IMR-90 (cell line): ENCODE measurements around the gene HLX. TPM values are rescaled to one million over a fixed set of nuclear protein-coding genes. Genes with fewer than 3 reads are reported as not detected.

Experiments
- ATAC-seq: fragments of 200-7000 bp; cut with Tn5 transposase; 2 replicates; pipeline ENCODE4 v1.9.1; 2020; ENCODE audit warnings: low read depth, mild to moderate bottlenecking, moderate library complexity
- BruUV-seq: library from RNA; stranded (reverse); fragments of 400-500 nt; replicated peaks from 2 replicates; lab custom pipeline; 2021; lab: Mats Ljungman, UMichigan
- CTCF ChIA-PET: fragments of 300-600 bp; formaldehyde crosslinking; extraction: SDS; loops from one replicate; lab custom pipeline; 2021; ENCODE audit warnings: antibody characterized with exemption; lab: Yijun Ruan, JAX
- POLR2A ChIA-PET: fragments of 300-600 bp; sonication (Branson Sonifier 250); formaldehyde crosslinking; loops from one replicate; lab custom pipeline; 2022; ENCODE audit warnings: antibody characterized with exemption; ENCODE audit not compliant: unreplicated experiment; lab: Charles Lee
- DNase-seq: peaks from one replicate; pipeline ENCODE4 v3.0.0; 2013
- H2AFZ ChIP-seq: replicated peaks from 2 replicates; pipeline ENCODE3; 2013; ENCODE audit warnings: low read length, mild to moderate bottlenecking; ENCODE audit not compliant: poor library complexity
- H2AK5ac ChIP-seq: 2 replicates; pipeline ENCODE4 v1.6.1; 2013; ENCODE audit warnings: low read depth, low read length, inconsistent platforms
- H2AK9ac ChIP-seq: replicated peaks from 2 replicates; pipeline ENCODE3; 2013; ENCODE audit warnings: mild to moderate bottlenecking, low read depth, low read length, moderate library complexity; ENCODE audit not compliant: poor library complexity
- H2BK120ac ChIP-seq: 2 replicates; pipeline ENCODE4 v1.6.1; 2013; ENCODE audit warnings: low read depth, low read length, inconsistent platforms
- H2BK15ac ChIP-seq: 3 replicates; pipeline ENCODE4 v1.6.1; 2013; ENCODE audit warnings: low read depth, low read length, inconsistent platforms
- H2BK20ac ChIP-seq: 2 replicates; pipeline ENCODE4 v1.6.1; 2013; ENCODE audit warnings: low read depth, mild to moderate bottlenecking, inconsistent platforms, low read length, moderate library complexity
- H2BK5ac ChIP-seq: 2 replicates; pipeline ENCODE4 v1.6.1; 2013; ENCODE audit warnings: mild to moderate bottlenecking, low read depth, low read length, inconsistent platforms; ENCODE audit not compliant: poor library complexity, severe bottlenecking
- H3K14ac ChIP-seq: replicated peaks from 2 replicates; pipeline ENCODE4 v1.6.1; 2013; ENCODE audit warnings: low read depth, low read length, inconsistent platforms
- H3K18ac ChIP-seq: 2 replicates; pipeline ENCODE4 v1.6.1; 2013; ENCODE audit warnings: low read depth, low read length, control low read depth
- H3K23ac ChIP-seq: 2 replicates; pipeline ENCODE4 v1.6.1; 2013; ENCODE audit warnings: low read depth, low read length, inconsistent platforms
- H3K27ac ChIP-seq: 2 replicates; pipeline ENCODE4 v1.5.1; 2013; ENCODE audit warnings: mild to moderate bottlenecking, control low read depth, low read length; ENCODE audit not compliant: insufficient read depth
- H3K27me3 ChIP-seq: 2 replicates; pipeline ENCODE4 v1.6.1; 2013; ENCODE audit warnings: low read length; ENCODE audit not compliant: control insufficient read depth, insufficient read depth
- H3K36me3 ChIP-seq: 2 replicates; pipeline ENCODE4 v1.6.1; 2013; ENCODE audit warnings: low read length, mixed read lengths; ENCODE audit not compliant: control insufficient read depth, insufficient read depth
- H3K4ac ChIP-seq: 2 replicates; pipeline ENCODE4 v1.6.1; 2013; ENCODE audit warnings: low read depth, low read length, inconsistent platforms
- H3K4me1 ChIP-seq: 2 replicates; pipeline ENCODE4 v1.6.1; 2013; ENCODE audit warnings: low read length, mixed read lengths; ENCODE audit not compliant: control insufficient read depth, insufficient read depth
- H3K4me2 ChIP-seq: 2 replicates; pipeline ENCODE4 v1.6.1; 2013; ENCODE audit warnings: low read depth, mild to moderate bottlenecking, control low read depth, low read length, moderate library complexity
- H3K4me3 ChIP-seq: 2 replicates; pipeline ENCODE4 v1.5.1; 2013; ENCODE audit warnings: low read depth, mild to moderate bottlenecking, control low read depth, low read length, moderate library complexity; ENCODE audit not compliant: insufficient read depth
- H3K56ac ChIP-seq: 2 replicates; pipeline ENCODE4 v1.6.1; 2013; ENCODE audit warnings: low read length, inconsistent platforms; ENCODE audit not compliant: insufficient read depth; ENCODE audit errors: extremely low read depth
- H3K79me1 ChIP-seq, 2 experiments: 2 replicates each; pipeline ENCODE4 v1.6.1; 2013; ENCODE audit warnings: low read length in 2 of 2, inconsistent platforms in 1 of 2, low read depth in 1 of 2
- H3K9ac ChIP-seq: 2 replicates; pipeline ENCODE4 v1.6.1; 2013; ENCODE audit warnings: low read depth, low read length, control low read depth
- H3K9me1 ChIP-seq: 2 replicates; pipeline ENCODE4 v1.6.1; 2013; ENCODE audit warnings: low read length, inconsistent platforms; ENCODE audit not compliant: insufficient read depth
- H3K9me3 ChIP-seq: 2 replicates; pipeline ENCODE4 v1.6.1; 2013; ENCODE audit warnings: low read length; ENCODE audit not compliant: control insufficient read depth, insufficient read depth
- H4K20me1 ChIP-seq: 2 replicates; pipeline ENCODE4 v1.6.1; 2013; ENCODE audit warnings: low read length, inconsistent platforms; ENCODE audit not compliant: insufficient read depth
- H4K5ac ChIP-seq: 2 replicates; pipeline ENCODE4 v1.6.1; 2013; ENCODE audit warnings: mild to moderate bottlenecking, low read depth, low read length, control low read depth
- H4K8ac ChIP-seq, 2 experiments: 2 replicates each; pipeline ENCODE4 v1.6.1; 2013; ENCODE audit warnings: low read depth in 2 of 2, low read length in 2 of 2, control low read depth in 1 of 2, inconsistent platforms in 1 of 2
- H4K91ac ChIP-seq: 2 replicates; pipeline ENCODE4 v1.6.1; 2013; ENCODE audit warnings: low read depth, low read length, inconsistent platforms; ENCODE audit not compliant: insufficient read depth
- BHLHE40 ChIP-seq: fragments of 150-350 bp; IDR thresholded peaks from 2 replicates; pipeline ENCODE4 v1.6.1; 2016; ENCODE audit warnings: mild to moderate bottlenecking, low read depth, low read length
- CHD1 ChIP-seq: IDR thresholded peaks from 2 replicates; pipeline ENCODE4 v1.6.1; 2012; ENCODE audit warnings: low read depth, low read length, improper control_type of control experiment
- RCOR1 ChIP-seq: IDR thresholded peaks from 2 replicates; pipeline ENCODE4 v1.6.1; 2012; ENCODE audit warnings: mild to moderate bottlenecking, low read length, improper control_type of control experiment; ENCODE audit not compliant: insufficient replicate concordance
- WGBS, 2 experiments: methylation state at CpG; one replicate each; pipeline versions ENCODE4 v1.1.5 to v1.1.7; 2013; ENCODE audit warnings: missing lambda C conversion rate in 2 of 2; ENCODE audit not compliant: insufficient read length in 1 of 2; ENCODE audit errors: extremely low coverage in 2 of 2; 5-methylcytosine and 5-hydroxymethylcytosine counted together
- dilution Hi-C: fragments of 300-500 bp; cut with HindIII; formaldehyde crosslinking; loops from one replicate; pipeline ENCODE4 v1.14.3; 2018; ENCODE audit warnings: low sequenced_read_pairs; ENCODE audit not compliant: unreplicated experiment
- in situ Hi-C: fragments of 300-500 bp; cut with MboI; formaldehyde crosslinking; loops from 3 replicates; pipeline ENCODE4 v1.14.3; 2019; ENCODE audit warnings: low sequenced_read_pairs, inconsistent platforms, mixed read lengths
- intact Hi-C: fragments of 100-400 bp; cut with micrococcal nuclease; formaldehyde crosslinking; loops from 2 replicates; pipeline ENCODE4 v1.10.0; 2022
- polyA plus RNA-seq, 3 experiments: library from polyadenylated mRNA; depleted of rRNA; stranded (reverse); fragments of >200 nt; gene quantifications; 2 replicates each; pipeline ENCODE4 v1.2.3, GENCODE V29; 2012; ENCODE audit warnings: low replicate concordance in 1 of 3
- total RNA-seq: library from RNA; depleted of rRNA; stranded (reverse); fragments of >200 nt; gene quantifications from 2 replicates; pipeline ENCODE4 v1.2.3, GENCODE V29; 2012
- TF ChIP-seq, protein P1 (sequence below): fragments of 150-350 bp; IDR thresholded peaks from 2 replicates; pipeline ENCODE4 v1.6.1; 2017; ENCODE audit warnings: mild to moderate bottlenecking, antibody characterized with exemption, low read length, low read depth

HLX gene
- total and polyA plus RNA-seq, 2 of the 4 experiments (the other 2 are of a cell fraction): 4.3 to 6.1 TPM

DNA sequence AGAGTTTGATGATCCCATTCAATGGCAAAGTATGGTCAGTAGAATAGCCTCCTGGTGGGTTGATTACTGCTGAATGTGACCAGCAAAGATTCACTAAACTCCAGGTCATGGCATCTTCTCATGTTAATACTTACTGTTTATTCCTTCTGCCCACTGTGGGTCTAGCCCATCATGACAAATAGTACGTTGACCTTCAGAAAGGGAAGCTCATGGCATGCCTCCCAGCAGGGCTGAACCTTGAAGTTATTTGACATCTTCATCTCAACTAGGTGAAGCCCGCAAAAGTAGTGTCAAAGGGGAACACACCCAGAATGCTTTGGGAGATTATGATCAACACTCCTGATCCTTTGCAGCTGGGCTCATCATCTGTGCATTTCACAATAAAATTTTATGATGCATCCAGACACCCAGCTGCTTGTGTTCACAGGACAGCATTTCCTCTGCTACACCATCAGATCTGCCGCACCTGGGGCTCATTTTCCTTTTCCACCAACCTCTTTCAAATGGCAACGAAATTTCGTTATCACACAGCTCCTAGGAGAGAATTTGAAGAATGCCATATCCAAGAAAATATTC, 49.6 kb downstream of the HLX start:
- TF ChIP-seq, protein P1, sequence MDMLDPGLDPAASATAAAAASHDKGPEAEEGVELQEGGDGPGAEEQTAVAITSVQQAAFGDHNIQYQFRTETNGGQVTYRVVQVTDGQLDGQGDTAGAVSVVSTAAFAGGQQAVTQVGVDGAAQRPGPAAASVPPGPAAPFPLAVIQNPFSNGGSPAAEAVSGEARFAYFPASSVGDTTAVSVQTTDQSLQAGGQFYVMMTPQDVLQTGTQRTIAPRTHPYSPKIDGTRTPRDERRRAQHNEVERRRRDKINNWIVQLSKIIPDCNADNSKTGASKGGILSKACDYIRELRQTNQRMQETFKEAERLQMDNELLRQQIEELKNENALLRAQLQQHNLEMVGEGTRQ: no peak
- TF ChIP-seq BHLHE40 (no peak), CHD1 (no peak), RCOR1 (no peak)
- intact Hi-C loops: no loop called here
- H3K18ac ChIP-seq: no peak overlapping the region
- no peaks in the 10 kb centered on the region for H3K36me3 ChIP-seq
- H4K20me1 ChIP-seq: no peaks in the 10 kb centered on the region
- H3K4me2 ChIP-seq: no peak overlapping the region
- H3K4me1 ChIP-seq: no peaks in the 10 kb centered on the region
- H2BK20ac ChIP-seq: no peak overlapping the region
- H2BK15ac ChIP-seq: no peak overlapping the region
- H4K91ac ChIP-seq: no peak overlapping the region
- H3K4ac ChIP-seq: no peak overlapping the region
- dilution Hi-C loops: no loop called here
- H3K9me1 ChIP-seq: no peaks in the 10 kb centered on the region
- no peak overlapping the region for H3K14ac ChIP-seq
- H3K23ac ChIP-seq: no peak overlapping the region
- no peak overlapping the region for H3K4me3 ChIP-seq
- DNase-seq (no peak), ATAC-seq (no peak)
- H4K5ac ChIP-seq: no peak overlapping the region
- no peak overlapping the region for H3K9ac ChIP-seq
- H2BK5ac ChIP-seq: no peak overlapping the region
- no peak overlapping the region for H2BK120ac ChIP-seq
- no peak overlapping the region for H3K56ac ChIP-seq
- no peak overlapping the region for H3K27ac ChIP-seq
- no TSS peak for BruUV-seq
- H3K79me1 ChIP-seq: no peaks in the 10 kb centered on the region
- POLR2A ChIA-PET: no interaction called here
- H2AFZ ChIP-seq: no peak overlapping the region
- CTCF ChIA-PET: interaction anchor here (0.9 kb wide), 1 partner anchor 10 kb away, joined by 3 read pairs; no protein-coding TSS in a partner anchor
- peaks cover 3% of the 10 kb centered on the region for H3K27me3 ChIP-seq
- in situ Hi-C loops: no loop called here
- 80% methylated on average over 1 of the region's 5 CpGs; no CpG with 5 or more reads in 1 of the 2 experiments for WGBS, 2 experiments
- H2AK5ac ChIP-seq: no peak overlapping the region
- no peak overlapping the region for H2AK9ac ChIP-seq
- H4K8ac ChIP-seq: no peak overlapping the region
- no peaks in the 10 kb centered on the region for H3K9me3 ChIP-seq
